DMS153 treated with DMSO at 0.1 percent for 48 hours (cell line): ENCODE results near the gene IRF5.
"Not testable (repeated sequence)": the region's sequence is repeated elsewhere in the genome, so short reads cannot be mapped to it uniquely, and the experiment has no call there.

Experiments used
- DNase-seq: peaks from one replicate; lab custom pipeline; 2025; ENCODE audit not compliant: unreplicated experiment; lab: John Stamatoyannopoulos, UW

IRF5 gene

GRCh38 chr7:128955981-128956380 is 18.3 kb downstream of the IRF5 start:
- no peak for DNase-seq

- no peak for DNase-seq
Observed at GRCh38 chr7:128959296-128959695, 21.6 kb downstream of the IRF5 start.

GRCh38 chr7:128961030-128961659 is 23.4 kb downstream of the IRF5 start:
- DNase-seq: no peak

- DNase-seq: no peak
Observed at GRCh38 chr7:128962899-128963298, 25.2 kb downstream of the IRF5 start.

GRCh38 chr7:128963327-128963757 is 25.6 kb downstream of the IRF5 start:
- DNase-seq: no peak

GRCh38 chr7:128968624-128969023 is 30.9 kb downstream of the IRF5 start:
- DNase-seq: no peak

GRCh38 chr7:128974241-128974934 is 36.7 kb downstream of the IRF5 start:
- DNase-seq: no peak

- no peak for DNase-seq
Observed at GRCh38 chr7:128982105-128982504, 44.4 kb downstream of the IRF5 start.

GRCh38 chr7:128985660-128986059 is 47.9 kb downstream of the IRF5 start:
- no peak for DNase-seq

GRCh38 chr7:128986609-128987008 is 48.9 kb downstream of the IRF5 start:
- no peak for DNase-seq

- DNase-seq: no peak
Observed at GRCh38 chr7:128988372-128988771, 50.6 kb downstream of the IRF5 start.

- DNase-seq: no peak
Observed at GRCh38 chr7:128989961-128990360, 52.2 kb downstream of the IRF5 start.

- no peak for DNase-seq
Observed at GRCh38 chr7:128993419-128993818, 55.7 kb downstream of the IRF5 start.

- DNase-seq: not testable (repeated sequence)
Observed at GRCh38 chr7:128994560-128994959, 56.8 kb downstream of the IRF5 start.

- no peak for DNase-seq
Observed at GRCh38 chr7:128997181-128997580, 59.5 kb downstream of the IRF5 start.
